ENCODE results near the gene DLX5.

DNA sequence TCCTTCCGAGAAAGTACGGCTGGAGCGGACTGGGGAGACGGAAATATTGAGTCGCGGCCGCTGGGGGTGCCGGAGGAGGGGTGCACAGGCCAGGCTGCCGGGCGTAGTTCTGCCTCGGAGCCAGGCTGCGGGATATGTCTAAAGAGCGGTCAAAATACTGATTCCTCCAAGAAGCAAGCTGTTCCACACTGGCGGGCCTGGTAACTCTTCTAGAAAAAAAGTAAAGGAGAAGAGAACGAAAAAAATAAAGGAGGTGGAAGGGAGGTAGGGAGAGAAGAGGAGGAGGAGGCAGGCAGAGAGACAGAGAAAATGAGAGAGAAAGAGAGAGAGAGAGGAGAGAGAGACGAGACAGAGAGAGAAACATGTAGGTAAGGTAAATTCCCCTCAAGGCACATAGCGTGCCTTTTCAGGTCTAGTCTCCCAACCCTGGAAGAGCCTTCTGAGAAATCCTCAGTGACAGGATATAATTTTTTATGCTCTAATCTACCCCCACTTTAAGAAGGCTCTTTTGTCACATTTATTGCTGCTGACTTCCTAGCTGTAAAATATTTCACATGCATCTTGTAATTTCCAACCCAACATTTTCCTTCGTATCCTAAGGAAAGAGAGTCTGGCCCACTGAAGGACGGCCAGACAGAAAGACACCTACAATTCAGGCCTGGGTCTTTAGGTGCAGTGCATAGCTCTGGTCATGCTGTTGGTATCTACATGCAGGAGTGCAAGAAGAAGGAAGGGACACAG is 5.7 kb downstream of the DLX5 start:
- TF ChIP-seq GATA3 (IDR thresholded peaks at IDR 0.05; ENCODE audit: low read depth, low read length) (no peak), GATA2 (IDR thresholded peaks at IDR 0.05; ENCODE audit: low read depth, low read length) (no peak)

Data from SH-SY5Y (cell line).